Esophagus muscularis mucosa (tissue), 4 donors: ENCODE measurements around the gene GLRX5. TPM values are rescaled to one million over a fixed set of nuclear protein-coding genes. Genes with fewer than 3 reads are reported as not detected.

Source experiments
- DNase-seq: peaks from one replicate; pipeline ENCODE4 v3.0.0-alpha.2; 2017; ENCODE audit errors: extremely low spot score
- H3K27ac ChIP-seq, 4 donors: fragments of 200-600 bp; sonication (generic); replicated peaks in 1 of 4; 1 replicate in 3 of 4; 2 replicates in 1 of 4; pipeline ENCODE4 v1.5.1; 2016 to 2019; ENCODE audit warnings: mild to moderate bottlenecking in 1 of 4
- H3K27me3 ChIP-seq, 4 donors: fragments of 200-600 bp; sonication (generic); one replicate each; pipeline versions ENCODE4 v1.5.1 to v1.6.0; 2016 to 2019
- H3K36me3 ChIP-seq, 4 donors: fragments of 200-600 bp; sonication (generic); one replicate each; pipeline ENCODE4 v1.5.1; 2016 to 2019
- H3K4me1 ChIP-seq, 4 donors: fragments of 200-600 bp; sonication (generic); one replicate each; pipeline ENCODE4 v1.5.1; 2016 to 2019
- H3K4me3 ChIP-seq, 4 donors: fragments of 200-600 bp; sonication (generic); 1 replicate in 2 of 4; 2 replicates in 2 of 4; pipeline ENCODE4 v1.5.1; 2016 to 2019; ENCODE audit warnings: mild to moderate bottlenecking in 4 of 4, moderate library complexity in 1 of 4
- H3K9me3 ChIP-seq, 4 donors: fragments of 200-600 bp; sonication (generic); 1 replicate in 3 of 4; 2 replicates in 1 of 4; pipeline ENCODE4 v1.5.1; 2016 to 2019
- EP300 ChIP-seq: sonication (generic); formaldehyde crosslinking; IDR thresholded peaks from one replicate; pipeline ENCODE4 v1.6.1; 2017; ENCODE audit warnings: antibody characterized with exemption
- POLR2A ChIP-seq: fragments of 450-650 bp; IDR thresholded peaks from one replicate; pipeline ENCODE4 v1.6.1; 2017; ENCODE audit warnings: antibody characterized with exemption, moderate library complexity, mild to moderate bottlenecking, low read depth
- POLR2AphosphoS5 ChIP-seq, 2 donors: sonication (generic); formaldehyde crosslinking; IDR thresholded peaks; one replicate each; pipeline ENCODE4 v1.6.1; 2017; ENCODE audit warnings: antibody characterized with exemption in 2 of 2
- WGBS: methylation state at CpG from one replicate; pipeline ENCODE4 v1.1.5; 2018; 5-methylcytosine and 5-hydroxymethylcytosine counted together
- intact Hi-C: fragments of 100-400 bp; cut with DNase I; formaldehyde crosslinking; loops from one replicate; pipeline ENCODE4 v1.15.1; 2023
- total RNA-seq, 4 donors: library from RNA; depleted of rRNA; stranded (reverse); fragments of >200 nt; gene quantifications; one replicate each; pipeline versions ENCODE4 v1.1.0 to v1.2.1, GENCODE V29; 2016
- TF ChIP-seq, protein P1 (sequence below), 3 experiments: fragments of 200-600 bp in 2 of 3; fragments of 450-650 bp in 1 of 3; sonication (generic) in 2 of 3; IDR thresholded peaks; one replicate each; pipeline ENCODE4 v1.5.1; 2017 to 2019; ENCODE audit warnings: antibody characterized with exemption in 3 of 3, mild to moderate bottlenecking in 2 of 3, moderate library complexity in 1 of 3

GLRX5 gene
- total RNA-seq, 4 donors from 2014 or later: 34.3 to 51.5 (median 43.5) TPM

DNA sequence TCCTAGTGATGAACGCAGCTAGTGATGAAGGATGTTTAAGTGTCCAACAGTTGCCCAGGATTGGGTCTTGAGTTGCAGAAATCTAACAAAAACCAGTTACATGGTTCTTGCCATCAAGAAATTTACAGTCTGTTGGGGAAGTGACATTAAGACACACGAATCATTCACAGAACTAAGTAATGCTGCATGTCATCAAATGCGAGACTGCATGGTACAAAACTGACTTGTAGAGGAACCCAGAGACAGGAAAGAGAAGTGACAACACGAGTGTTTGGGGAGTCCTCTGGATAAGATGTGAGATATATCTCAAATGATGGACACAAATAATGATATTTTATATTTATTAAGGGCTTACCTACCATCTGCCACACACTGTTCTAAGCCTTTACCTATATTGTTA is 12.3 kb upstream of the GLRX5 start:
- Histone ChIP-seq H3K27ac (no peak overlapping the region), H3K36me3 (no peaks in the 10 kb centered on the region), H3K9me3 (no peaks in the 10 kb centered on the region), H3K4me3 (no peak overlapping the region), H3K27me3 (peaks cover 0 to 1% (median 0%) of the 10 kb centered on the region in 4 donors), H3K4me1 (peaks cover 55 to 59% (median 58%) of the 10 kb centered on the region in 4 donors)
- intact Hi-C loops: no loop called here
- 83% methylated on average over 4 of the region's 4 CpGs for WGBS
- no peak for DNase-seq
- TF ChIP-seq POLR2A: no peak
- TF ChIP-seq POLR2AphosphoS5 (IDR thresholded peaks at IDR 0.05): no peak

DNA sequence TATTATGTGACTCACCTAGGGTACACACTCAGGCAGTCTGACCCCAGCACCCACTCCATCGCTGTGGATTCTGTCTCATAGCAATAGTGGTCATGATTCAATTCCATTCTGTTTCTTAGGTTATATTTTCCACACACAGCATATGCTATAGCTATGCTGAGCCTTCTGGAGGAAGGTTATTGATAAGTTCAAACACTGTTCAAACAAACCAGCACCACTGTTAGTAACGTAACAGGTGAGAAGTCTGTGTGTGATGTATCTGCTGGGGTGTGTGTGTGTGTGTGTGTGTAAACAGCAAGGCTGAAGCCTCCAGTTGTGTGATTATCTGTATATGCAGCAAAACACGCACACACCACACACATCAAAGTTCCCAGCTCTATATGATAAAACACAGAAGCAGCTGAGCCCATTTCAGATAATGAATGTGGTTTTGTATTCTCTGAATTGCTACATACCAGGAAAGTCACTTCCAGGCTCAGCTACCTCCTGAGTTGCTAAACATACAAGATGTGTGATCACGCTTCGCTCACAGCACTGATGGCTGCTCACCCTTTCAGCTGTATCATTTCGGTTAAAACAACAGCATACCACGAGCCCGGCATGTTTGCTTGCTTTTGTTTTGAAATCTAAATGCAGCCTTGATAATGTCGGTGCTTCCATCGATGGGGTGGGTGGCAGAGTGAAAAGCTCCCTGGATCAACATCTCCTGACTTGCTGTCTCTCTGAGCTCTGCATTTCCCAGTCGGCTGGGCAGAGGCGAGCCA is 11.6 kb upstream of the GLRX5 start:
- Histone ChIP-seq H3K36me3 (no peaks in the 10 kb centered on the region), H3K9me3 (no peaks in the 10 kb centered on the region), H3K27ac (no peak overlapping the region), H3K4me3 (no peak overlapping the region), H3K27me3 (no peaks in the 10 kb centered on the region), H3K4me1 (peaks cover 52 to 56% (median 54%) of the 10 kb centered on the region in 4 donors)
- WGBS: 68% methylated on average over 12 of the region's 12 CpGs
- TF ChIP-seq POLR2AphosphoS5 (IDR thresholded peaks at IDR 0.05) (no peak), POLR2A (no peak)
- no peak for DNase-seq
- intact Hi-C loops: no loop called here

DNA sequence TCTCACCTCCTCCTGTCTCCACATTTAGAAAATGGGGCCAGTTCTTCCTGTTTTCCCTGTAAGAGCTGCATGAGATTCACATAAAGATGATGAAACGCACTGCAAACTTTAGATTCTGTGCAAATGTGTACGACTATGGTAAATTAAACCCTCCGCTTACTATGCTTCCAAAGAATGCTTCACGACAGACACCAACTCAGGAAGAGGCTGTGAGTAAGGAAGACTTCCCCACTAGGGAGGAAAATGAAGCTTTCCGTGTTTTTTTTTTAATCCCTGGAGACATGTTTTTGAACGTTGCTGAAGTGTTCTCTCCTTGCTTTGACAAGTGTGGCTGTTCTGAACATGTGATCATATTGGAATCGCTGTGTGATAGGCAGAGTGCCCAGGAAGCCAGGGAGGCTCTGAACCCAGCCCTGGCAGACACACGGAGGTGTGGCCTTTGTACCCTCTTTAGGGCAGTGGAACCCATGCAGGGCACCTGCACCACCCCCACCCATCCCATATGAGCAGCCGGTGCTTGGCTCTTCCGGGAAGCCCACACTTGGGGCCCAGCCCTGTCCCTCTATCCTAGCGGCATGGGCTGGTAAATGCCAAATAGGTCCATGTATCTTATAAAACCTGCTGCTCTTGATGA is 10.9 kb upstream of the GLRX5 start:
- no peak for DNase-seq
- Histone ChIP-seq H3K4me3 (no peak overlapping the region), H3K27ac (peak overlapping the region in 1 of 4 donors; percentile 3), H3K4me1 (peaks cover 47 to 50% (median 48%) of the 10 kb centered on the region in 4 donors), H3K36me3 (no peaks in the 10 kb centered on the region), H3K27me3 (no peaks in the 10 kb centered on the region), H3K9me3 (no peaks in the 10 kb centered on the region)
- intact Hi-C loops: no loop called here
- WGBS: 66% methylated on average over 11 of the region's 11 CpGs
- TF ChIP-seq POLR2AphosphoS5 (IDR thresholded peaks at IDR 0.05) (no peak), EP300 (no peak), POLR2A (no peak)
- TF ChIP-seq, protein P1, sequence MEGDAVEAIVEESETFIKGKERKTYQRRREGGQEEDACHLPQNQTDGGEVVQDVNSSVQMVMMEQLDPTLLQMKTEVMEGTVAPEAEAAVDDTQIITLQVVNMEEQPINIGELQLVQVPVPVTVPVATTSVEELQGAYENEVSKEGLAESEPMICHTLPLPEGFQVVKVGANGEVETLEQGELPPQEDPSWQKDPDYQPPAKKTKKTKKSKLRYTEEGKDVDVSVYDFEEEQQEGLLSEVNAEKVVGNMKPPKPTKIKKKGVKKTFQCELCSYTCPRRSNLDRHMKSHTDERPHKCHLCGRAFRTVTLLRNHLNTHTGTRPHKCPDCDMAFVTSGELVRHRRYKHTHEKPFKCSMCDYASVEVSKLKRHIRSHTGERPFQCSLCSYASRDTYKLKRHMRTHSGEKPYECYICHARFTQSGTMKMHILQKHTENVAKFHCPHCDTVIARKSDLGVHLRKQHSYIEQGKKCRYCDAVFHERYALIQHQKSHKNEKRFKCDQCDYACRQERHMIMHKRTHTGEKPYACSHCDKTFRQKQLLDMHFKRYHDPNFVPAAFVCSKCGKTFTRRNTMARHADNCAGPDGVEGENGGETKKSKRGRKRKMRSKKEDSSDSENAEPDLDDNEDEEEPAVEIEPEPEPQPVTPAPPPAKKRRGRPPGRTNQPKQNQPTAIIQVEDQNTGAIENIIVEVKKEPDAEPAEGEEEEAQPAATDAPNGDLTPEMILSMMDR (IDR thresholded peaks at IDR 0.05): no peak

DNA sequence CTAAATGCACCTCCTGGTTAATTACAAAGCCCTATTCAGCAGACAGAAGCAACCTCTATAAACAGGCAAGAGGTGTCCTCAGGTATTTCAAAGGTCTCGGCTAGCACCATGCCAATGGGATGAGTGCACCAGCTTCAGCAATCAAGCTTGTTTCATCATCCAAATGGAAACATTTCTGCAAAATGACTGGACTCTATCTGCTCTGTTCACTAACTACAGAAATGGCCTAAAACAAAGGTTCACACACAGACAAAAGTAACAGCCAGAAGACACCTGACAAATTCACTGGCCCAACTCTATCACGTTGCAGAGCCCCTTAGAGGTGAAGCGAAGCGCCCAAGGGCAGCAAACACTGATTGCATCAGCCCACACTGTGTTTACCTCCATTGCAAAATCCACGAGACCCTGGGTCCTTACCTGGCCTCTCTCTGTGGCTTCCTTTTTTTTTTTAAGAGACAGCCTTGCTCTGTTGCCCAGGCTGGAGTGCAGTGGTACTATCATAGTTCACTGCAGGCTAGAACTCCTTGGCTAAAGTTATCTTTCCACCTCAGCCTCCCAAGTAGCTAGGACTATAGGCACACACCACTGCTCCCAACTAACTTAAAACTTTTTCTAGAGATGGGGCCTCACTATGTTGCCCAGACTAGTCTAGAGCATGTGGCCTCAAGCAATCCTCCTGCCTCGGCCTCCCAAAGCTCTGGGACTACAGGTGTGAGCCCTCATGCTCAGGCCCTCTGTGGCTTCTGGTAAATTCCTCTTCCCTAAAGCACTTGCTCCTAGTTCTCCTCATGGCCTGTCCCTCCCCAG is 9.9 kb upstream of the GLRX5 start:
- 91% methylated on average over 6 of the region's 6 CpGs for WGBS
- intact Hi-C loops: loop anchor here (5.0 kb wide), 1 partner anchor 83 kb away; no protein-coding TSS in a partner anchor
- peaks cover 39 to 40% (median 40%) of the 10 kb centered on the region in 4 donors for H3K4me1 ChIP-seq
- no peak for DNase-seq
- no peaks in the 10 kb centered on the region for H3K36me3 ChIP-seq
- no peaks in the 10 kb centered on the region for H3K27me3 ChIP-seq
- H3K9me3 ChIP-seq: no peaks in the 10 kb centered on the region
- TF ChIP-seq POLR2A (no peak), POLR2AphosphoS5 (IDR thresholded peaks at IDR 0.05) (no peak), EP300 (no peak)
- TF ChIP-seq, protein P1 (IDR thresholded peaks at IDR 0.05): no peak
- H3K4me3 ChIP-seq: no peak overlapping the region
- H3K27ac ChIP-seq: no peak overlapping the region

DNA sequence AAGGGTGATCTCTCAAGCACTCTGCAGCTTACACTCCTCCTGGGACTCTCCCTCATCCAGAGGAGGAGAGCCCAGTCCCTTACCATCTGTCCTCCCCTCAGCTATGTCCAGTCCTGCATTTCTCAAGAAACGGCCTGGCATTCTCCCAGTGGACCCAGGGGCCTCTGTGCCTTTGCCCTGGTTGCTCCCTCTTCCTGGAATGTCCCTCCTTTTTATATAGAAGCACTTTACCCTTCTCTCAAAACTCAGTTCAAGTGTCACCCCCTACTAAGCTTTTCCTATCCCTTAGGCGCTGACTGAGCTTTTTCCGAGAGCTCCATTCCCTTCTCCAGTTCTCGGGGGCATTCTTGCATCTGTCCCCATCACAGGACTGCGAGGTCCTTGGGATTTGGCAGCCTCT is 8.9 kb upstream of the GLRX5 start:
- Histone ChIP-seq H3K27ac (no peak overlapping the region), H3K4me1 (peaks cover 35 to 41% (median 37%) of the 10 kb centered on the region in 4 donors), H3K27me3 (no peaks in the 10 kb centered on the region), H3K9me3 (no peaks in the 10 kb centered on the region), H3K4me3 (no peak overlapping the region), H3K36me3 (peaks cover 0 to 1% (median 0%) of the 10 kb centered on the region in 4 donors)
- 90% methylated on average over 5 of the region's 5 CpGs for WGBS
- TF ChIP-seq POLR2AphosphoS5 (IDR thresholded peaks at IDR 0.05) (no peak), POLR2A (no peak), EP300 (no peak)
- TF ChIP-seq, protein P1 (IDR thresholded peaks at IDR 0.05): no peak
- DNase-seq: no peak
- intact Hi-C loops: loop anchor here (5.0 kb wide), 1 partner anchor 84 kb away; no protein-coding TSS in a partner anchor
